ENCODE data around the gene RPRD2. TPM values are rescaled to one million over a fixed set of nuclear protein-coding genes. Genes with fewer than 3 reads are reported as not detected.
A peak's percentile ranks its signal among the peaks of the same experiment; 100 is the strongest.

The RPRD2 gene
- total RNA-seq, 2 donors from 2014 or later = 20.6 to 31.4 TPM

GRCh38 chr1:150365941-150366340 lies 2.0 kb downstream of the RPRD2 start:
- H3K27me3 ChIP-seq (replicated peaks; ENCODE audit: insufficient read depth) = no peaks in the 10 kb centered on the region
- TF ChIP-seq POLR2A (IDR thresholded peaks at IDR 0.05) (no peak), CTCF (IDR thresholded peaks at IDR 0.05) (no peak), POLR2AphosphoS5 (IDR thresholded peaks at IDR 0.05) (no peak)
- 0% methylated on average over 3 of the region's 3 CpGs for WGBS
- peak overlapping the region; percentile 87 to 98 for H3K27ac ChIP-seq
- intact Hi-C loops (cut with DNase I) = loop anchor here (10.0 kb wide), 1 partner anchor 189 kb away; no protein-coding TSS in a partner anchor
- no peak for DNase-seq (ENCODE audit: low spot score)
- no peaks in the 10 kb centered on the region for H3K9me3 ChIP-seq
- peak overlapping the region; percentile 70 to 75 for H3K4me3 ChIP-seq
- H3K36me3 ChIP-seq = no peaks in the 10 kb centered on the region
- no peaks in the 10 kb centered on the region for H3K4me1 ChIP-seq (replicated peaks)

- no peaks in the 10 kb centered on the region for H3K4me1 ChIP-seq (replicated peaks)
- H3K36me3 ChIP-seq = no peaks in the 10 kb centered on the region
- H3K4me3 ChIP-seq = peak overlapping the region; percentile 70 to 75
- TF ChIP-seq POLR2AphosphoS5 (IDR thresholded peaks at IDR 0.05) (no peak), CTCF (IDR thresholded peaks at IDR 0.05) (no peak), POLR2A (IDR thresholded peaks at IDR 0.05) (no peak)
- no peaks in the 10 kb centered on the region for H3K9me3 ChIP-seq
- no peaks in the 10 kb centered on the region for H3K27me3 ChIP-seq (replicated peaks; ENCODE audit: insufficient read depth)
- DNase-seq (ENCODE audit: low spot score) = no peak
- intact Hi-C loops (cut with DNase I) = loop anchor here (10.0 kb wide), 1 partner anchor 188 kb away; no protein-coding TSS in a partner anchor
- H3K27ac ChIP-seq = peak overlapping the region; percentile 87 to 98
- 9% methylated on average over 12 of the region's 12 CpGs for WGBS
Observed at GRCh38 chr1:150366416-150367296, 2.7 kb downstream of the RPRD2 start.

GRCh38 chr1:150371110-150371509 lies 7.2 kb downstream of the RPRD2 start:
- H3K27me3 ChIP-seq (replicated peaks; ENCODE audit: insufficient read depth) = no peaks in the 10 kb centered on the region
- no peak for TF ChIP-seq CTCF (IDR thresholded peaks at IDR 0.05)
- TF ChIP-seq POLR2A (IDR thresholded peaks at IDR 0.05) = no peak
- TF ChIP-seq POLR2AphosphoS5 (IDR thresholded peaks at IDR 0.05) = no peak
- no peaks in the 10 kb centered on the region for H3K36me3 ChIP-seq
- H3K4me3 ChIP-seq = no peak overlapping the region
- intact Hi-C loops (cut with DNase I) = no loop called here
- 93% methylated on average over 8 of the region's 8 CpGs for WGBS
- no peak overlapping the region for H3K27ac ChIP-seq
- H3K9me3 ChIP-seq = no peaks in the 10 kb centered on the region
- H3K4me1 ChIP-seq (replicated peaks) = peaks cover 9% of the 10 kb centered on the region
- no peak for DNase-seq (ENCODE audit: low spot score)

GRCh38 chr1:150372580-150372979 lies 8.6 kb downstream of the RPRD2 start:
- intact Hi-C loops (cut with DNase I) = no loop called here
- no peaks in the 10 kb centered on the region for H3K27me3 ChIP-seq (replicated peaks; ENCODE audit: insufficient read depth)
- H3K36me3 ChIP-seq = no peaks in the 10 kb centered on the region
- 88% methylated on average over 1 of the region's 1 CpG for WGBS
- H3K27ac ChIP-seq = no peak overlapping the region
- no peaks in the 10 kb centered on the region for H3K9me3 ChIP-seq
- DNase-seq (ENCODE audit: low spot score) = no peak
- H3K4me3 ChIP-seq = no peak overlapping the region
- H3K4me1 ChIP-seq (replicated peaks) = peaks cover 9% of the 10 kb centered on the region
- no peak for TF ChIP-seq POLR2AphosphoS5 (IDR thresholded peaks at IDR 0.05)

GRCh38 chr1:150376110-150376509 lies 12.2 kb downstream of the RPRD2 start:
- no peaks in the 10 kb centered on the region for H3K36me3 ChIP-seq

More at GRCh38 chr1:150376110-150376509, 12.2 kb downstream of the RPRD2 start:
- no peak overlapping the region for H3K4me3 ChIP-seq
- TF ChIP-seq POLR2AphosphoS5 (IDR thresholded peaks at IDR 0.05) (no peak), CTCF (IDR thresholded peaks at IDR 0.05) (no peak), POLR2A (IDR thresholded peaks at IDR 0.05) (no peak)
- H3K4me1 ChIP-seq (replicated peaks) = peaks cover 9% of the 10 kb centered on the region
- H3K27me3 ChIP-seq (replicated peaks; ENCODE audit: insufficient read depth) = no peaks in the 10 kb centered on the region
- H3K27ac ChIP-seq = peak overlapping the region in 1 of 2 donors; percentile 19
- no peak for DNase-seq (ENCODE audit: low spot score)
- no peaks in the 10 kb centered on the region for H3K9me3 ChIP-seq
- intact Hi-C loops (cut with DNase I) = no loop called here
